Mesenchymal stem cell (in vitro differentiated cells and primary cell): ENCODE results near the gene ASTN2.
A peak's percentile ranks its signal among the peaks of the same experiment; 100 is the strongest.

Experiments used
- DNase-seq: peaks from one replicate; pipeline ENCODE4 v3.0.0-alpha.2; 2013
- H2AFZ ChIP-seq: one replicate; pipeline ENCODE4 v1.6.1; 2013; ENCODE audit warnings: low read depth, mild to moderate bottlenecking, control low read depth, inconsistent platforms, low read length, moderate library complexity
- H2AK5ac ChIP-seq: 2 replicates; pipeline ENCODE4 v1.6.1; 2013; ENCODE audit warnings: low read length, moderate library complexity, mild to moderate bottlenecking, inconsistent platforms; ENCODE audit not compliant: severe bottlenecking
- H2BK120ac ChIP-seq: one replicate; pipeline ENCODE4 v1.6.1; 2013; ENCODE audit warnings: low read depth, mild to moderate bottlenecking, inconsistent platforms, low read length, moderate library complexity
- H2BK12ac ChIP-seq, 2 experiments: one replicate each; pipeline ENCODE4 v1.6.1; 2013; ENCODE audit warnings: inconsistent platforms in 2 of 2, low read length in 2 of 2, mild to moderate bottlenecking in 2 of 2, moderate library complexity in 2 of 2, control low read depth in 1 of 2
- H2BK15ac ChIP-seq: one replicate; pipeline ENCODE4 v1.6.1; 2013; ENCODE audit warnings: mild to moderate bottlenecking, low read depth, inconsistent platforms; ENCODE audit not compliant: poor library complexity, severe bottlenecking
- H2BK5ac ChIP-seq: 2 replicates; pipeline ENCODE4 v1.6.1; 2013; ENCODE audit warnings: low read depth, mild to moderate bottlenecking, low read length, control low read depth, inconsistent platforms; ENCODE audit not compliant: poor library complexity, severe bottlenecking
- H3K14ac ChIP-seq, 2 experiments: one replicate each; pipeline ENCODE4 v1.6.1; 2013; ENCODE audit warnings: inconsistent platforms in 2 of 2, low read length in 2 of 2, control low read depth in 1 of 2, mild to moderate bottlenecking in 1 of 2, moderate library complexity in 1 of 2
- H3K18ac ChIP-seq, 2 experiments: one replicate each; pipeline ENCODE4 v1.6.1; 2013; ENCODE audit warnings: inconsistent platforms in 2 of 2, low read length in 2 of 2, control low read depth in 1 of 2, low read depth in 1 of 2, mild to moderate bottlenecking in 1 of 2
- H3K23ac ChIP-seq, 2 experiments: one replicate each; pipeline ENCODE4 v1.6.1; 2013; ENCODE audit warnings: inconsistent platforms in 2 of 2, low read length in 2 of 2, mild to moderate bottlenecking in 2 of 2, moderate library complexity in 2 of 2, control low read depth in 1 of 2
- H3K27ac ChIP-seq: 2 replicates; pipeline ENCODE4 v1.5.1; 2013; ENCODE audit warnings: mild to moderate bottlenecking, moderate library complexity, low read length, control low read depth, inconsistent platforms; ENCODE audit not compliant: poor library complexity, severe bottlenecking
- H3K27me3 ChIP-seq, 2 experiments: 2 replicates each; pipeline versions ENCODE4 v1.6.1 to v1.7.0; 2013; ENCODE audit warnings: low read length in 2 of 2, mild to moderate bottlenecking in 2 of 2, moderate library complexity in 2 of 2, control low read depth in 1 of 2, inconsistent platforms in 1 of 2; ENCODE audit not compliant: control insufficient read depth in 1 of 2, insufficient read depth in 1 of 2
- H3K36me3 ChIP-seq, 2 experiments: 2 replicates each; pipeline versions ENCODE4 v1.6.1 to v1.7.0; 2013; ENCODE audit warnings: low read length in 2 of 2, control low read depth in 1 of 2, inconsistent platforms in 1 of 2, low read depth in 1 of 2, mild to moderate bottlenecking in 1 of 2; ENCODE audit not compliant: insufficient read depth in 2 of 2, control insufficient read depth in 1 of 2
- H3K4ac ChIP-seq, 2 experiments: one replicate each; pipeline ENCODE4 v1.6.1; 2013; ENCODE audit warnings: inconsistent platforms in 2 of 2, low read length in 2 of 2, mild to moderate bottlenecking in 2 of 2, moderate library complexity in 2 of 2, control low read depth in 1 of 2, low read depth in 1 of 2
- H3K4me1 ChIP-seq: 2 replicates; pipeline ENCODE4 v1.6.1; 2013; ENCODE audit warnings: low read depth, low read length, control low read depth; ENCODE audit not compliant: control insufficient read depth, insufficient read depth
- H3K4me2 ChIP-seq: 2 replicates; pipeline ENCODE4 v1.6.1; 2013; ENCODE audit warnings: low read length, mild to moderate bottlenecking, inconsistent platforms; ENCODE audit not compliant: poor library complexity, severe bottlenecking
- H3K4me3 ChIP-seq, 2 experiments: 2 replicates each; pipeline versions ENCODE4 v1.5.1 to v1.7.0; 2013; ENCODE audit warnings: low read length in 2 of 2, mild to moderate bottlenecking in 2 of 2, control low read depth in 1 of 2, low read depth in 1 of 2; ENCODE audit not compliant: insufficient read depth in 1 of 2
- H3K79me1 ChIP-seq: replicated peaks from 2 replicates; pipeline ENCODE4 v1.6.1; 2013; ENCODE audit warnings: mild to moderate bottlenecking, control low read depth, low read length, inconsistent platforms; ENCODE audit not compliant: poor library complexity, severe bottlenecking
- H3K9ac ChIP-seq: 2 replicates; pipeline ENCODE4 v1.7.0; 2013; ENCODE audit warnings: mild to moderate bottlenecking, low read length, moderate library complexity
- H3K9me3 ChIP-seq: 2 replicates; pipeline ENCODE4 v1.7.0; 2013; ENCODE audit warnings: mild to moderate bottlenecking, low read length; ENCODE audit not compliant: control insufficient read depth
- H4K8ac ChIP-seq: one replicate; pipeline ENCODE4 v1.6.1; 2013; ENCODE audit warnings: inconsistent platforms, mild to moderate bottlenecking, low read length, moderate library complexity
- H4K91ac ChIP-seq: one replicate; pipeline ENCODE4 v1.6.1; 2013; ENCODE audit warnings: mild to moderate bottlenecking, low read length, inconsistent platforms
- WGBS: methylation state at CpG from one replicate; pipeline ENCODE4 v1.1.7; 2013; ENCODE audit warnings: mixed read lengths; 5-methylcytosine and 5-hydroxymethylcytosine counted together

The ASTN2 gene

GRCh38 chr9:116549786-116550660, 864.8 kb downstream of the ASTN2 start:
- Histone ChIP-seq H3K4me2 (no peak overlapping the region), H2AFZ (no peak overlapping the region)
- 64% methylated on average over 3 of the region's 5 CpGs for WGBS

GRCh38 chr9:116549061-116549664, 865.7 kb downstream of the ASTN2 start:
- Histone ChIP-seq H2BK12ac (peak overlapping the region; percentile 50 to 70), H3K4me2 (no peak overlapping the region), H3K18ac (peak overlapping the region; percentile 35 to 54), H3K4me1 (peaks cover 16% of the 10 kb centered on the region), H3K27me3 (no peaks in the 10 kb centered on the region), H4K91ac (no peak overlapping the region), H2AFZ (no peak overlapping the region), H3K9ac (peak overlapping the region; percentile 55), H3K36me3 (no peaks in the 10 kb centered on the region), H3K23ac (no peak overlapping the region), H2BK120ac (no peak overlapping the region), H3K27ac (peak overlapping the region; percentile 55), H3K9me3 (no peaks in the 10 kb centered on the region), H2AK5ac (peak overlapping the region; percentile 87), H4K8ac (peak overlapping the region; percentile 80), H2BK5ac (no peak overlapping the region), H2BK15ac (no peak overlapping the region), H3K79me1 (peaks cover 1% of the 10 kb centered on the region), H3K4ac (peak overlapping the region in 1 of 2 experiments; percentile 3), H3K4me3 (peak overlapping the region in 1 of 2 experiments; percentile 24), H3K14ac (no peak overlapping the region)
- 15% methylated on average over 7 of the region's 9 CpGs for WGBS
- peak; percentile 96 for DNase-seq

More at GRCh38 chr9:116549786-116550660, 864.8 kb downstream of the ASTN2 start:
- peaks cover 14% of the 10 kb centered on the region for H3K4me1 ChIP-seq
- H2BK12ac ChIP-seq = peak overlapping the region; percentile 50 to 70
- peaks cover 1% of the 10 kb centered on the region for H3K79me1 ChIP-seq
- H2AK5ac ChIP-seq = peak overlapping the region; percentile 87
- H3K4me3 ChIP-seq = peak overlapping the region in 1 of 2 experiments; percentile 1
- peak overlapping the region; percentile 43 for H4K91ac ChIP-seq
- no peak overlapping the region for H3K23ac ChIP-seq
- H3K27ac ChIP-seq = peak overlapping the region; percentile 55
- no peak overlapping the region for H2BK15ac ChIP-seq
- H2BK120ac ChIP-seq = peak overlapping the region; percentile 4
- H3K4ac ChIP-seq = peak overlapping the region; percentile 3 to 25
- no peaks in the 10 kb centered on the region for H3K27me3 ChIP-seq
- DNase-seq = peak; percentile 38
- no peaks in the 10 kb centered on the region for H3K36me3 ChIP-seq
- no peak overlapping the region for H2BK5ac ChIP-seq
- peak overlapping the region; percentile 80 for H4K8ac ChIP-seq
- H3K14ac ChIP-seq = no peak overlapping the region
- peak overlapping the region; percentile 44 for H3K9ac ChIP-seq
- H3K18ac ChIP-seq = peak overlapping the region; percentile 35 to 54
- H3K9me3 ChIP-seq = no peaks in the 10 kb centered on the region

GRCh38 chr9:116547729-116548426, 867.0 kb downstream of the ASTN2 start:
- Histone ChIP-seq H3K4ac (peak overlapping the region in 1 of 2 experiments; percentile 9), H3K23ac (no peak overlapping the region), H3K4me3 (no peak overlapping the region), H2BK12ac (peak overlapping the region; percentile 35 to 92), H2AFZ (no peak overlapping the region), H3K14ac (peak overlapping the region in 1 of 2 experiments; percentile 78), H2BK5ac (peak overlapping the region; percentile 10), H3K4me2 (no peak overlapping the region), H3K27ac (no peak overlapping the region), H3K27me3 (no peaks in the 10 kb centered on the region), H2BK15ac (no peak overlapping the region), H3K36me3 (no peaks in the 10 kb centered on the region), H2BK120ac (no peak overlapping the region), H4K8ac (peak overlapping the region; percentile 66), H3K4me1 (peaks cover 16% of the 10 kb centered on the region), H3K9me3 (no peaks in the 10 kb centered on the region), H3K18ac (peak overlapping the region; percentile 30 to 34), H4K91ac (peak overlapping the region; percentile 43), H3K9ac (peak overlapping the region; percentile 6), H3K79me1 (peaks cover 1% of the 10 kb centered on the region), H2AK5ac (peak overlapping the region; percentile 73)
- WGBS = 86% methylated on average over 11 of the region's 11 CpGs
- DNase-seq = no peak
